ENCODE measurements around the gene KLHDC10.

Gene KLHDC10

GRCh38 chr7:130127821-130128317 lies 57.5 kb downstream of the KLHDC10 start:
- no peak for DNase-seq
- Histone ChIP-seq H3K27ac (ENCODE audit: insufficient read depth in 1 of 2, low read depth in 1 of 2, low read length in 2 of 2, poor library complexity in 1 of 2, severe bottlenecking in 2 of 2) (no peak overlapping the region), H3K36me3 (ENCODE audit: control insufficient read depth in 4 of 4, insufficient read depth in 4 of 4, low read length in 3 of 4) (peaks cover 24 to 66% (median 51%) of the 10 kb centered on the region in 4 experiments), H3K27me3 (replicated peaks in 2 of 5; ENCODE audit: control insufficient read depth in 4 of 5, insufficient read depth in 5 of 5, low read length in 4 of 5) (no peaks in the 10 kb centered on the region), H3K9me3 (ENCODE audit: control extremely low read depth in 1 of 5, control insufficient read depth in 4 of 5, insufficient read depth in 2 of 5, low read depth in 1 of 5, low read length in 4 of 5) (no peaks in the 10 kb centered on the region), H3K4me1 (ENCODE audit: control extremely low read depth in 1 of 4, control insufficient read depth in 4 of 4, insufficient read depth in 4 of 4, low read length in 3 of 4) (no peaks in the 10 kb centered on the region), H3K4me3 (ENCODE audit: control insufficient read depth in 1 of 7, extremely low read depth in 1 of 7, insufficient read depth in 4 of 7, low read depth in 2 of 7, low read length in 6 of 7) (no peak overlapping the region)
- CTCF ChIA-PET = interaction anchor here (0.6 to 1.1 kb wide), 3 partner anchors 10 to 1731 kb away, joined by 3 read pairs; no protein-coding TSS in a partner anchor
- no CpG with 5 or more reads among the region's 1 CpG for WGBS (ENCODE audit: insufficient coverage)
- POLR2A ChIA-PET = no interaction called here

GRCh38 chr7:130129011-130129411 lies 58.7 kb downstream of the KLHDC10 start:
- Histone ChIP-seq H3K27ac (ENCODE audit: insufficient read depth in 1 of 2, low read depth in 1 of 2, low read length in 2 of 2, poor library complexity in 1 of 2, severe bottlenecking in 2 of 2) (no peak overlapping the region), H3K36me3 (ENCODE audit: control insufficient read depth in 4 of 4, insufficient read depth in 4 of 4, low read length in 3 of 4) (peaks cover 28 to 67% (median 51%) of the 10 kb centered on the region in 4 experiments), H3K27me3 (replicated peaks in 2 of 5; ENCODE audit: control insufficient read depth in 4 of 5, insufficient read depth in 5 of 5, low read length in 4 of 5) (no peaks in the 10 kb centered on the region), H3K4me1 (ENCODE audit: control extremely low read depth in 1 of 4, control insufficient read depth in 4 of 4, insufficient read depth in 4 of 4, low read length in 3 of 4) (no peaks in the 10 kb centered on the region), H3K9me3 (ENCODE audit: control extremely low read depth in 1 of 5, control insufficient read depth in 4 of 5, insufficient read depth in 2 of 5, low read depth in 1 of 5, low read length in 4 of 5) (no peaks in the 10 kb centered on the region), H3K4me3 (ENCODE audit: control insufficient read depth in 1 of 7, extremely low read depth in 1 of 7, insufficient read depth in 4 of 7, low read depth in 2 of 7, low read length in 6 of 7) (no peak overlapping the region)
- no peak for DNase-seq
- POLR2A ChIA-PET = no interaction called here
- CTCF ChIA-PET = interaction anchor here (0.5 kb wide), 1 partner anchor 72 kb away, joined by 3 read pairs; no protein-coding TSS in a partner anchor
- WGBS (ENCODE audit: insufficient coverage) = 100% methylated on average over 2 of the region's 4 CpGs

- peaks cover 29 to 63% (median 51%) of the 10 kb centered on the region in 4 experiments for H3K36me3 ChIP-seq (ENCODE audit: control insufficient read depth in 4 of 4, insufficient read depth in 4 of 4, low read length in 3 of 4)
- CTCF ChIA-PET = interaction anchor here (0.6 to 0.9 kb wide), 2 partner anchors 9 to 47 kb away, joined by 3 read pairs; no protein-coding TSS in a partner anchor
Measured at GRCh38 chr7:130131191-130131834, 61.0 kb downstream of the KLHDC10 start.

GRCh38 chr7:130131964-130132875 lies 61.9 kb downstream of the KLHDC10 start:
- Histone ChIP-seq H3K4me3 (ENCODE audit: control insufficient read depth in 1 of 7, extremely low read depth in 1 of 7, insufficient read depth in 4 of 7, low read depth in 2 of 7, low read length in 6 of 7) (no peak overlapping the region), H3K27me3 (replicated peaks in 2 of 5; ENCODE audit: control insufficient read depth in 4 of 5, insufficient read depth in 5 of 5, low read length in 4 of 5) (no peaks in the 10 kb centered on the region), H3K4me1 (ENCODE audit: control extremely low read depth in 1 of 4, control insufficient read depth in 4 of 4, insufficient read depth in 4 of 4, low read length in 3 of 4) (no peaks in the 10 kb centered on the region), H3K9me3 (ENCODE audit: control extremely low read depth in 1 of 5, control insufficient read depth in 4 of 5, insufficient read depth in 2 of 5, low read depth in 1 of 5, low read length in 4 of 5) (no peaks in the 10 kb centered on the region), H3K36me3 (ENCODE audit: control insufficient read depth in 4 of 4, insufficient read depth in 4 of 4, low read length in 3 of 4) (peaks cover 29 to 62% (median 47%) of the 10 kb centered on the region in 4 experiments), H3K27ac (ENCODE audit: insufficient read depth in 1 of 2, low read depth in 1 of 2, low read length in 2 of 2, poor library complexity in 1 of 2, severe bottlenecking in 2 of 2) (peak overlapping the region in 1 of 2 experiments; percentile 50)
- CTCF ChIA-PET = interaction anchor here (0.5 to 0.9 kb wide), 3 partner anchors 9 to 618 kb away, joined by 3 to 4 read pairs (median 3); no protein-coding TSS in a partner anchor
- POLR2A ChIA-PET = no interaction called here
- DNase-seq = no peak
- WGBS (ENCODE audit: insufficient coverage) = 100% methylated on average over 6 of the region's 12 CpGs

More at GRCh38 chr7:130131191-130131834, 61.0 kb downstream of the KLHDC10 start:
- Histone ChIP-seq H3K4me1 (ENCODE audit: control extremely low read depth in 1 of 4, control insufficient read depth in 4 of 4, insufficient read depth in 4 of 4, low read length in 3 of 4) (no peaks in the 10 kb centered on the region), H3K27ac (ENCODE audit: insufficient read depth in 1 of 2, low read depth in 1 of 2, low read length in 2 of 2, poor library complexity in 1 of 2, severe bottlenecking in 2 of 2) (peak overlapping the region in 1 of 2 experiments; percentile 50), H3K4me3 (ENCODE audit: control insufficient read depth in 1 of 7, extremely low read depth in 1 of 7, insufficient read depth in 4 of 7, low read depth in 2 of 7, low read length in 6 of 7) (no peak overlapping the region), H3K27me3 (replicated peaks in 2 of 5; ENCODE audit: control insufficient read depth in 4 of 5, insufficient read depth in 5 of 5, low read length in 4 of 5) (no peaks in the 10 kb centered on the region), H3K9me3 (ENCODE audit: control extremely low read depth in 1 of 5, control insufficient read depth in 4 of 5, insufficient read depth in 2 of 5, low read depth in 1 of 5, low read length in 4 of 5) (no peaks in the 10 kb centered on the region)
- DNase-seq = no peak
- 95% methylated on average over 6 of the region's 6 CpGs for WGBS (ENCODE audit: insufficient coverage)
- POLR2A ChIA-PET = no interaction called here

- Histone ChIP-seq H3K27me3 (replicated peaks in 2 of 5; ENCODE audit: control insufficient read depth in 4 of 5, insufficient read depth in 5 of 5, low read length in 4 of 5) (no peaks in the 10 kb centered on the region), H3K27ac (ENCODE audit: insufficient read depth in 1 of 2, low read depth in 1 of 2, low read length in 2 of 2, poor library complexity in 1 of 2, severe bottlenecking in 2 of 2) (peak overlapping the region in 1 of 2 experiments; percentile 4), H3K9me3 (ENCODE audit: control extremely low read depth in 1 of 5, control insufficient read depth in 4 of 5, insufficient read depth in 2 of 5, low read depth in 1 of 5, low read length in 4 of 5) (no peaks in the 10 kb centered on the region), H3K4me1 (ENCODE audit: control extremely low read depth in 1 of 4, control insufficient read depth in 4 of 4, insufficient read depth in 4 of 4, low read length in 3 of 4) (no peaks in the 10 kb centered on the region), H3K36me3 (ENCODE audit: control insufficient read depth in 4 of 4, insufficient read depth in 4 of 4, low read length in 3 of 4) (peaks cover 29 to 64% (median 46%) of the 10 kb centered on the region in 4 experiments), H3K4me3 (ENCODE audit: control insufficient read depth in 1 of 7, extremely low read depth in 1 of 7, insufficient read depth in 4 of 7, low read depth in 2 of 7, low read length in 6 of 7) (no peak overlapping the region)
- CTCF ChIA-PET = interaction anchor here (0.9 to 1.4 kb wide), 2 partner anchors 13 to 61 kb away, joined by 3 read pairs; no protein-coding TSS in a partner anchor
- POLR2A ChIA-PET = no interaction called here
- DNase-seq = no peak
- WGBS (ENCODE audit: insufficient coverage) = no CpG with 5 or more reads among the region's 7 CpGs
Measured at GRCh38 chr7:130133029-130133782, 62.9 kb downstream of the KLHDC10 start.

- CTCF ChIA-PET = interaction anchor here (0.6 to 1.4 kb wide), 3 partner anchors 14 to 62 kb away, joined by 3 read pairs; no protein-coding TSS in a partner anchor
- Histone ChIP-seq H3K9me3 (ENCODE audit: control extremely low read depth in 1 of 5, control insufficient read depth in 4 of 5, insufficient read depth in 2 of 5, low read depth in 1 of 5, low read length in 4 of 5) (no peaks in the 10 kb centered on the region), H3K4me3 (ENCODE audit: control insufficient read depth in 1 of 7, extremely low read depth in 1 of 7, insufficient read depth in 4 of 7, low read depth in 2 of 7, low read length in 6 of 7) (no peak overlapping the region), H3K27ac (ENCODE audit: insufficient read depth in 1 of 2, low read depth in 1 of 2, low read length in 2 of 2, poor library complexity in 1 of 2, severe bottlenecking in 2 of 2) (peak overlapping the region in 1 of 2 experiments; percentile 80), H3K36me3 (ENCODE audit: control insufficient read depth in 4 of 4, insufficient read depth in 4 of 4, low read length in 3 of 4) (peaks cover 28 to 59% (median 40%) of the 10 kb centered on the region in 4 experiments), H3K27me3 (replicated peaks in 2 of 5; ENCODE audit: control insufficient read depth in 4 of 5, insufficient read depth in 5 of 5, low read length in 4 of 5) (no peaks in the 10 kb centered on the region), H3K4me1 (ENCODE audit: control extremely low read depth in 1 of 4, control insufficient read depth in 4 of 4, insufficient read depth in 4 of 4, low read length in 3 of 4) (no peaks in the 10 kb centered on the region)
- WGBS (ENCODE audit: insufficient coverage) = 97% methylated on average over 3 of the region's 4 CpGs
- POLR2A ChIA-PET = no interaction called here
- no peak for DNase-seq
Measured at GRCh38 chr7:130134106-130134636, 63.8 kb downstream of the KLHDC10 start.

Measured in common myeloid progenitor, CD34-positive (primary cell).